WTC11 (cell line): ENCODE results near the gene CCDC81. TPM values are rescaled to one million over a fixed set of nuclear protein-coding genes. Genes with fewer than 3 reads are reported as not detected.

Experiments used
- ATAC-seq: fragments of 200-7000 bp; cut with Tn5 transposase; 2 replicates; pipeline ENCODE4 v1.10.0; 2021; ENCODE audit warnings: mild to moderate bottlenecking, moderate library complexity
- CTCF ChIA-PET: fragments of 300-600 bp; sonication (Branson Sonifier 250); formaldehyde crosslinking; loops from one replicate; lab custom pipeline; 2021; ENCODE audit warnings: antibody characterized with exemption; lab: Charles Lee
- POLR2A ChIA-PET: fragments of 350-600 bp; sonication (Branson Sonifier 250); formaldehyde crosslinking; loops from one replicate; lab custom pipeline; 2021; ENCODE audit warnings: antibody characterized with exemption; lab: Charles Lee
- DNase-seq: peaks from one replicate; pipeline ENCODE4 v3.0.0; 2021; ENCODE audit warnings: low spot score
- H3K27ac Mint-ChIP-seq: 2 replicates; pipeline ENCODE4 v1.8.0; 2021; ENCODE audit warnings: mixed read lengths
- H3K27me3 Mint-ChIP-seq: 2 replicates; pipeline ENCODE4 v1.8.0; 2021; ENCODE audit warnings: low read depth, mild to moderate bottlenecking, moderate library complexity, mixed read lengths
- H3K36me3 Mint-ChIP-seq: 2 replicates; pipeline ENCODE4 v1.8.0; 2021; ENCODE audit warnings: mixed read lengths
- H3K4me1 Mint-ChIP-seq: 2 replicates; pipeline ENCODE4 v1.8.0; 2022; ENCODE audit warnings: mixed read lengths
- H3K4me3 Mint-ChIP-seq: 2 replicates; pipeline ENCODE4 v1.8.0; 2021; ENCODE audit warnings: mild to moderate bottlenecking, moderate library complexity, mixed read lengths
- H3K9me3 Mint-ChIP-seq: 2 replicates; pipeline ENCODE4 v1.8.0; 2021; ENCODE audit warnings: mixed read lengths
- ESRRA ChIP-seq: sonication (generic); formaldehyde crosslinking; IDR thresholded peaks from 2 replicates; pipeline ENCODE4 v1.8.1; 2022; ENCODE audit warnings: mild to moderate bottlenecking, missing genetic modification reagents, borderline replicate concordance
- FOXJ3 ChIP-seq: sonication (generic); formaldehyde crosslinking; IDR thresholded peaks from 2 replicates; pipeline ENCODE4 v1.9.0; 2021; ENCODE audit warnings: missing genetic modification reagents, mild to moderate bottlenecking, borderline replicate concordance
- JUN ChIP-seq: sonication (generic); formaldehyde crosslinking; IDR thresholded peaks from 2 replicates; pipeline ENCODE4 v1.8.0; 2023; ENCODE audit warnings: mild to moderate bottlenecking, missing genetic modification reagents
- MAX ChIP-seq: sonication (generic); formaldehyde crosslinking; IDR thresholded peaks from 2 replicates; pipeline ENCODE4 v1.8.0; 2022; ENCODE audit warnings: mild to moderate bottlenecking, missing genetic modification reagents
- NR2C2 ChIP-seq: sonication (generic); formaldehyde crosslinking; IDR thresholded peaks from 2 replicates; pipeline ENCODE4 v1.8.0; 2022; ENCODE audit warnings: mild to moderate bottlenecking, missing genetic modification reagents
- TCF7 ChIP-seq: sonication (generic); formaldehyde crosslinking; IDR thresholded peaks from 2 replicates; pipeline ENCODE4 v1.8.0; 2022; ENCODE audit warnings: mild to moderate bottlenecking, low read depth, missing genetic modification reagents, moderate library complexity
- USF2 ChIP-seq: sonication (generic); formaldehyde crosslinking; IDR thresholded peaks from 2 replicates; pipeline ENCODE4 v1.8.1; 2023; ENCODE audit warnings: mild to moderate bottlenecking, missing genetic modification reagents, moderate library complexity
- ZNF317 ChIP-seq: sonication (generic); formaldehyde crosslinking; IDR thresholded peaks from 2 replicates; pipeline ENCODE4 v1.8.1; 2023; ENCODE audit warnings: low read depth, mild to moderate bottlenecking, moderate library complexity, missing genetic modification reagents, borderline replicate concordance
- total RNA-seq: library from RNA; stranded (reverse); gene quantifications from 3 replicates; pipeline ENCODE4 v1.2.3, GENCODE V29; 2021
- TF ChIP-seq, protein P1 (sequence below): sonication (generic); formaldehyde crosslinking; conservative IDR thresholded peaks from 2 replicates; pipeline ENCODE4 v1.8.1; 2023; ENCODE audit warnings: mild to moderate bottlenecking, low read depth, missing genetic modification reagents, moderate library complexity
- TF ChIP-seq, protein P2 (sequence below): sonication (generic); formaldehyde crosslinking; IDR thresholded peaks from 2 replicates; pipeline ENCODE4 v1.8.1; 2022; ENCODE audit warnings: mild to moderate bottlenecking, missing genetic modification reagents, moderate library complexity, borderline replicate concordance
- TF ChIP-seq, protein P3 (sequence below): fragments of 250-450 bp; sonication (Bioruptor Pico); IDR thresholded peaks from 2 replicates; pipeline ENCODE4 v1.9.0; 2021; ENCODE audit warnings: mild to moderate bottlenecking
- TF ChIP-seq, protein P4 (sequence below): sonication (generic); formaldehyde crosslinking; IDR thresholded peaks from 2 replicates; pipeline ENCODE4 v1.8.1; 2022; ENCODE audit warnings: low read depth, missing genetic modification reagents, borderline replicate concordance

CCDC81 gene
- total RNA-seq, 1 experiment from 2014 or later: 0.98 TPM

DNA sequence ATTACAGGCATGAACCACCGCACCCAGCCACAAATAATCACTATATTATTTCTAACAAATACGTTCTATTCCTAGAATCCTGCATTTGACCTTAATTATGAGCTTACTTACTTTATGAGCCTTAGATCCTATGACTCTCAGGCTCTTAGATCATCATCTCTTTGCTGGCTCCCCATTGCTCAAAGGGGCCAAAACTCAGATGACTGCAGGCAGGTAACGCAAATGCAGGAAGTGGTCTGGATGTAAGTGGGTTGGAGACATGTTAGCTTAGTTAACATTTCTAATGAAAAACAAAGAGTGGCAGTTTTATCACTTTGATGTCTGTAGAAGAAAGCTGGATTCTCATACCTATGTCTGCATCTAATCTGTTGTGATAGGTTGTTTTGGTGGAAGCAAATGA lies 23.4 kb downstream of the CCDC81 start:
- peaks cover 5% of the 10 kb centered on the region; the same call in 1 of the 2 replicates for H3K9me3 Mint-ChIP-seq

GRCh38 chr11:86403458-86403857 lies 28.8 kb downstream of the CCDC81 start:
- TF ChIP-seq ESRRA (CRISPR knock-in tag) (no peak), NR2C2 (CRISPR knock-in tag) (no peak), FOXJ3 (CRISPR knock-in tag) (no peak), TCF7 (CRISPR knock-in tag) (no peak), ZNF317 (CRISPR knock-in tag) (no peak), JUN (CRISPR knock-in tag) (no peak)
- TF ChIP-seq, protein P1, sequence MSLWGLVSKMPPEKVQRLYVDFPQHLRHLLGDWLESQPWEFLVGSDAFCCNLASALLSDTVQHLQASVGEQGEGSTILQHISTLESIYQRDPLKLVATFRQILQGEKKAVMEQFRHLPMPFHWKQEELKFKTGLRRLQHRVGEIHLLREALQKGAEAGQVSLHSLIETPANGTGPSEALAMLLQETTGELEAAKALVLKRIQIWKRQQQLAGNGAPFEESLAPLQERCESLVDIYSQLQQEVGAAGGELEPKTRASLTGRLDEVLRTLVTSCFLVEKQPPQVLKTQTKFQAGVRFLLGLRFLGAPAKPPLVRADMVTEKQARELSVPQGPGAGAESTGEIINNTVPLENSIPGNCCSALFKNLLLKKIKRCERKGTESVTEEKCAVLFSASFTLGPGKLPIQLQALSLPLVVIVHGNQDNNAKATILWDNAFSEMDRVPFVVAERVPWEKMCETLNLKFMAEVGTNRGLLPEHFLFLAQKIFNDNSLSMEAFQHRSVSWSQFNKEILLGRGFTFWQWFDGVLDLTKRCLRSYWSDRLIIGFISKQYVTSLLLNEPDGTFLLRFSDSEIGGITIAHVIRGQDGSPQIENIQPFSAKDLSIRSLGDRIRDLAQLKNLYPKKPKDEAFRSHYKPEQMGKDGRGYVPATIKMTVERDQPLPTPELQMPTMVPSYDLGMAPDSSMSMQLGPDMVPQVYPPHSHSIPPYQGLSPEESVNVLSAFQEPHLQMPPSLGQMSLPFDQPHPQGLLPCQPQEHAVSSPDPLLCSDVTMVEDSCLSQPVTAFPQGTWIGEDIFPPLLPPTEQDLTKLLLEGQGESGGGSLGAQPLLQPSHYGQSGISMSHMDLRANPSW (CRISPR knock-in tag): no peak
- TF ChIP-seq, protein P2, sequence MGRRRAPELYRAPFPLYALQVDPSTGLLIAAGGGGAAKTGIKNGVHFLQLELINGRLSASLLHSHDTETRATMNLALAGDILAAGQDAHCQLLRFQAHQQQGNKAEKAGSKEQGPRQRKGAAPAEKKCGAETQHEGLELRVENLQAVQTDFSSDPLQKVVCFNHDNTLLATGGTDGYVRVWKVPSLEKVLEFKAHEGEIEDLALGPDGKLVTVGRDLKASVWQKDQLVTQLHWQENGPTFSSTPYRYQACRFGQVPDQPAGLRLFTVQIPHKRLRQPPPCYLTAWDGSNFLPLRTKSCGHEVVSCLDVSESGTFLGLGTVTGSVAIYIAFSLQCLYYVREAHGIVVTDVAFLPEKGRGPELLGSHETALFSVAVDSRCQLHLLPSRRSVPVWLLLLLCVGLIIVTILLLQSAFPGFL (CRISPR knock-in tag): no peak
- ATAC-seq (no peak), DNase-seq (no peak)
- H3K4me1 Mint-ChIP-seq: no peaks in the 10 kb centered on the region
- ChIA-PET POLR2A (no interaction called here), CTCF (no interaction called here)
- H3K27ac Mint-ChIP-seq: no peak overlapping the region
- 0 out of 2 replicates have a peak, but pooled peaks cover 2% of the 10 kb centered on the region for H3K36me3 Mint-ChIP-seq
- H3K27me3 Mint-ChIP-seq: no peaks in the 10 kb centered on the region
- H3K9me3 Mint-ChIP-seq: peaks cover 5% of the 10 kb centered on the region; the same call in 1 of the 2 replicates
- H3K4me3 Mint-ChIP-seq: no peak overlapping the region

More for the DNA sequence above, 23.4 kb downstream of the CCDC81 start:
- Mint-ChIP-seq H3K27me3 (no peaks in the 10 kb centered on the region), H3K4me1 (peaks cover 30% of the 10 kb centered on the region), H3K36me3 (peaks cover 2% of the 10 kb centered on the region; the same call in 1 of the 2 replicates), H3K27ac (no peak overlapping the region), H3K4me3 (no peak overlapping the region)
- POLR2A ChIA-PET: interaction anchor here (0.7 kb wide), 1 partner anchor 364 kb away, joined by 4 read pairs; no protein-coding TSS in a partner anchor
- DNase-seq: no peak
- no peak for ATAC-seq
- CTCF ChIA-PET: interaction anchor here (1.1 kb wide), 1 partner anchor 37 kb away, joined by 3 read pairs; no protein-coding TSS in a partner anchor
- TF ChIP-seq USF2 (CRISPR knock-in tag): no peak
- TF ChIP-seq, protein P3, sequence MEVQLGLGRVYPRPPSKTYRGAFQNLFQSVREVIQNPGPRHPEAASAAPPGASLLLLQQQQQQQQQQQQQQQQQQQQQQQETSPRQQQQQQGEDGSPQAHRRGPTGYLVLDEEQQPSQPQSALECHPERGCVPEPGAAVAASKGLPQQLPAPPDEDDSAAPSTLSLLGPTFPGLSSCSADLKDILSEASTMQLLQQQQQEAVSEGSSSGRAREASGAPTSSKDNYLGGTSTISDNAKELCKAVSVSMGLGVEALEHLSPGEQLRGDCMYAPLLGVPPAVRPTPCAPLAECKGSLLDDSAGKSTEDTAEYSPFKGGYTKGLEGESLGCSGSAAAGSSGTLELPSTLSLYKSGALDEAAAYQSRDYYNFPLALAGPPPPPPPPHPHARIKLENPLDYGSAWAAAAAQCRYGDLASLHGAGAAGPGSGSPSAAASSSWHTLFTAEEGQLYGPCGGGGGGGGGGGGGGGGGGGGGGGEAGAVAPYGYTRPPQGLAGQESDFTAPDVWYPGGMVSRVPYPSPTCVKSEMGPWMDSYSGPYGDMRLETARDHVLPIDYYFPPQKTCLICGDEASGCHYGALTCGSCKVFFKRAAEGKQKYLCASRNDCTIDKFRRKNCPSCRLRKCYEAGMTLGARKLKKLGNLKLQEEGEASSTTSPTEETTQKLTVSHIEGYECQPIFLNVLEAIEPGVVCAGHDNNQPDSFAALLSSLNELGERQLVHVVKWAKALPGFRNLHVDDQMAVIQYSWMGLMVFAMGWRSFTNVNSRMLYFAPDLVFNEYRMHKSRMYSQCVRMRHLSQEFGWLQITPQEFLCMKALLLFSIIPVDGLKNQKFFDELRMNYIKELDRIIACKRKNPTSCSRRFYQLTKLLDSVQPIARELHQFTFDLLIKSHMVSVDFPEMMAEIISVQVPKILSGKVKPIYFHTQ (CRISPR knock-in tag): no peak
- no peak for TF ChIP-seq MAX (CRISPR knock-in tag)
- TF ChIP-seq, protein P4, sequence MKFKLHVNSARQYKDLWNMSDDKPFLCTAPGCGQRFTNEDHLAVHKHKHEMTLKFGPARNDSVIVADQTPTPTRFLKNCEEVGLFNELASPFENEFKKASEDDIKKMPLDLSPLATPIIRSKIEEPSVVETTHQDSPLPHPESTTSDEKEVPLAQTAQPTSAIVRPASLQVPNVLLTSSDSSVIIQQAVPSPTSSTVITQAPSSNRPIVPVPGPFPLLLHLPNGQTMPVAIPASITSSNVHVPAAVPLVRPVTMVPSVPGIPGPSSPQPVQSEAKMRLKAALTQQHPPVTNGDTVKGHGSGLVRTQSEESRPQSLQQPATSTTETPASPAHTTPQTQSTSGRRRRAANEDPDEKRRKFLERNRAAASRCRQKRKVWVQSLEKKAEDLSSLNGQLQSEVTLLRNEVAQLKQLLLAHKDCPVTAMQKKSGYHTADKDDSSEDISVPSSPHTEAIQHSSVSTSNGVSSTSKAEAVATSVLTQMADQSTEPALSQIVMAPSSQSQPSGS: no peak
- TF ChIP-seq JUN (CRISPR knock-in tag): no peak
